Astrocyte (in vitro differentiated cells and primary cell): Measurements from ENCODE around the gene CDC34. TPM values are rescaled to one million over a fixed set of nuclear protein-coding genes. Genes with fewer than 3 reads are reported as not detected.

Experiments used
- DNase-seq: peaks from one replicate; pipeline ENCODE4 v3.0.0-alpha.2; 2010; ENCODE audit warnings: low read depth
- FAIRE-seq: peaks from 2 replicates; lab custom pipeline; 2011; peaks lifted over from hg19 to GRCh38; lab: Jason Lieb, UNC
- H2AFZ ChIP-seq: 2 replicates; pipeline ENCODE4 v1.6.0; 2012; ENCODE audit warnings: low read depth, low read length, inconsistent platforms
- H3K27ac ChIP-seq: 2 replicates; pipeline ENCODE4 v1.5.1; 2011; ENCODE audit warnings: low read depth, low read length, inconsistent platforms
- H3K27me3 ChIP-seq: 2 replicates; pipeline ENCODE4 v1.6.0; 2011; ENCODE audit warnings: low read length, inconsistent platforms; ENCODE audit not compliant: insufficient read depth
- H3K36me3 ChIP-seq: 2 replicates; pipeline ENCODE4 v1.5.1; 2011; ENCODE audit warnings: low read length, inconsistent platforms; ENCODE audit not compliant: insufficient read depth
- H3K4me1 ChIP-seq: 2 replicates; pipeline ENCODE4 v1.5.1; 2011; ENCODE audit warnings: low read length, inconsistent platforms; ENCODE audit not compliant: insufficient read depth
- H3K4me2 ChIP-seq: 2 replicates; pipeline ENCODE4 v1.6.0; 2012; ENCODE audit warnings: low read length, inconsistent platforms
- H3K4me3 ChIP-seq: 2 replicates; pipeline ENCODE4 v1.5.1; 2011; ENCODE audit warnings: low read depth, mild to moderate bottlenecking, low read length, inconsistent platforms; ENCODE audit not compliant: insufficient read depth
- H3K79me2 ChIP-seq: 2 replicates; pipeline ENCODE4 v1.6.0; 2012; ENCODE audit warnings: mild to moderate bottlenecking, low read length, inconsistent platforms; ENCODE audit not compliant: insufficient read depth
- H3K9ac ChIP-seq: 2 replicates; pipeline ENCODE4 v1.6.0; 2012; ENCODE audit warnings: mild to moderate bottlenecking, low read length, inconsistent platforms
- H3K9me3 ChIP-seq: 2 replicates; pipeline ENCODE4 v1.5.1; 2012; ENCODE audit warnings: low read depth, mild to moderate bottlenecking, low read length, inconsistent platforms; ENCODE audit not compliant: insufficient read depth
- H4K20me1 ChIP-seq: 2 replicates; pipeline ENCODE4 v1.6.0; 2012; ENCODE audit warnings: low read length, inconsistent platforms; ENCODE audit not compliant: insufficient read depth
- H3K27ac Mint-ChIP-seq: one replicate; pipeline ENCODE4 v1.8.0; 2021; ENCODE audit warnings: mild to moderate bottlenecking, mixed read lengths; ENCODE audit not compliant: unreplicated experiment
- H3K27me3 Mint-ChIP-seq: one replicate; pipeline ENCODE4 v1.8.0; 2021; ENCODE audit warnings: low read depth, mixed read lengths; ENCODE audit not compliant: unreplicated experiment
- H3K36me3 Mint-ChIP-seq: one replicate; pipeline ENCODE4 v1.8.0; 2021; ENCODE audit warnings: low read depth, mixed read lengths; ENCODE audit not compliant: unreplicated experiment
- H3K4me1 Mint-ChIP-seq: one replicate; pipeline ENCODE4 v1.8.0; 2021; ENCODE audit warnings: low read depth, mixed read lengths; ENCODE audit not compliant: unreplicated experiment
- H3K4me3 Mint-ChIP-seq: one replicate; pipeline ENCODE4 v1.8.0; 2021; ENCODE audit warnings: mild to moderate bottlenecking, moderate library complexity, mixed read lengths; ENCODE audit not compliant: unreplicated experiment
- H3K9me3 Mint-ChIP-seq: one replicate; pipeline ENCODE4 v1.8.0; 2021; ENCODE audit warnings: mild to moderate bottlenecking, mixed read lengths; ENCODE audit not compliant: unreplicated experiment
- CTCF ChIP-seq: IDR thresholded peaks from 2 replicates; pipeline ENCODE4 v1.5.1; 2011; ENCODE audit warnings: low read depth, mild to moderate bottlenecking, inconsistent platforms, low read length, moderate library complexity; ENCODE audit not compliant: insufficient read depth
- EZH2 ChIP-seq: IDR thresholded peaks from 2 replicates; pipeline ENCODE4 v1.6.1; 2012; ENCODE audit warnings: mild to moderate bottlenecking, low read length, inconsistent platforms; ENCODE audit not compliant: insufficient read depth
- total RNA-seq: library from RNA; stranded (reverse); gene quantifications from 2 replicates; pipeline ENCODE4 v1.2.1, GENCODE V29; 2021

CDC34 gene
- total RNA-seq, 1 donor from 2014 or later, result 190 TPM

DNA sequence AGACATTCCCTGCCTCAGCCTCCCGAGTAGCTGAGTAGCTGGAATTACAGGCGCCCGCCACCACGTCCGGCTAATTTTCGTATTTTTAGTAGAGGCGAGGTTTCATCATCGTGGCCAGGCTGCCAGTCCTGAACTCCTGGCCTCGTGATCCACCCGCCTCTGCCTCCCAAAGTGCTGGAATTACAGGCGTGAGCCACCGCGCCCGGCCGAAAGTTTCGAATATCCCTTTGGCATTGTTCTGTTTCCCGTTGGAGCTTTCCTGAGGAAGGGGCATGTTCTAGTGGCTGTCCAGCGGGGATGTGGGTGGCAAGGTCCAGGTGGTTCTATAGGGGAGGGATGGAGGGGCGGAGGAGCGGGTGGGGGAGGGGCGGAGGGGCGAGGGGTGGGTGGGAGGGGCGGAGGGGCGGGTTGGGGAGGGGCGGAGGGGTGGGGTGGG, 38.7 kb downstream of the CDC34 start:
- peaks cover 23% of the 10 kb centered on the region for H4K20me1 ChIP-seq
- Mint-ChIP-seq H3K4me1 (peaks cover 9% of the 10 kb centered on the region), H3K27me3 (no peaks in the 10 kb centered on the region), H3K9me3 (peaks cover 3% of the 10 kb centered on the region), H3K4me3 (no peak overlapping the region), H3K36me3 (no peaks in the 10 kb centered on the region), H3K27ac (no peak overlapping the region)
- no peak overlapping the region for H2AFZ ChIP-seq
- H3K9me3 ChIP-seq, result no peaks in the 10 kb centered on the region
- H3K4me2 ChIP-seq, result no peak overlapping the region
- peaks cover 29% of the 10 kb centered on the region for H3K79me2 ChIP-seq
- no peak overlapping the region for H3K4me3 ChIP-seq
- H3K27ac ChIP-seq, result no peak overlapping the region
- H3K4me1 ChIP-seq, result peaks cover 27% of the 10 kb centered on the region
- DNase-seq (no peak), FAIRE-seq (no peak)
- no peaks in the 10 kb centered on the region for H3K27me3 ChIP-seq
- no peak for TF ChIP-seq CTCF
- no peak overlapping the region for H3K9ac ChIP-seq
- H3K36me3 ChIP-seq, result no peaks in the 10 kb centered on the region

GRCh38 chr19:570937-571565, 39.5 kb downstream of the CDC34 start:
- Mint-ChIP-seq H3K36me3 (no peaks in the 10 kb centered on the region), H3K27ac (peak overlapping the region; percentile 71), H3K4me1 (peaks cover 13% of the 10 kb centered on the region), H3K27me3 (no peaks in the 10 kb centered on the region), H3K9me3 (peaks cover 3% of the 10 kb centered on the region), H3K4me3 (peak overlapping the region; percentile 93)
- Histone ChIP-seq H4K20me1 (peaks cover 30% of the 10 kb centered on the region), H2AFZ (peak overlapping the region; percentile 95), H3K79me2 (peaks cover 36% of the 10 kb centered on the region), H3K9me3 (no peaks in the 10 kb centered on the region), H3K4me2 (peak overlapping the region; percentile 92), H3K4me3 (peak overlapping the region; percentile 89), H3K27me3 (no peaks in the 10 kb centered on the region), H3K4me1 (peaks cover 33% of the 10 kb centered on the region), H3K36me3 (no peaks in the 10 kb centered on the region), H3K9ac (peak overlapping the region; percentile 78), H3K27ac (peak overlapping the region; percentile 72)
- TF ChIP-seq EZH2 (no peak), CTCF (no peak)
- no peak for FAIRE-seq
- no peak for DNase-seq

- peaks cover 3% of the 10 kb centered on the region for H3K9me3 Mint-ChIP-seq
- peak overlapping the region; percentile 78 for H3K9ac ChIP-seq
Measured at GRCh38 chr19:571566-571974, 40.0 kb downstream of the CDC34 start.

More at GRCh38 chr19:571566-571974, 40.0 kb downstream of the CDC34 start:
- peaks cover 39% of the 10 kb centered on the region for H3K4me1 ChIP-seq
- no peaks in the 10 kb centered on the region for H3K36me3 ChIP-seq
- peak overlapping the region; percentile 92 for H3K4me2 ChIP-seq
- FAIRE-seq (no peak), DNase-seq (peak; percentile 43)
- peak overlapping the region; percentile 93 for H3K4me3 Mint-ChIP-seq
- peaks cover 18% of the 10 kb centered on the region for H3K4me1 Mint-ChIP-seq
- H3K27me3 Mint-ChIP-seq, result no peaks in the 10 kb centered on the region
- peaks cover 41% of the 10 kb centered on the region for H3K79me2 ChIP-seq
- H3K4me3 ChIP-seq, result peak overlapping the region; percentile 89
- no peaks in the 10 kb centered on the region for H3K9me3 ChIP-seq
- no peaks in the 10 kb centered on the region for H3K27me3 ChIP-seq
- peaks cover 35% of the 10 kb centered on the region for H4K20me1 ChIP-seq
- no peaks in the 10 kb centered on the region for H3K36me3 Mint-ChIP-seq
- peak overlapping the region; percentile 71 for H3K27ac Mint-ChIP-seq
- peak overlapping the region; percentile 72 for H3K27ac ChIP-seq
- no peak for TF ChIP-seq CTCF
- peak overlapping the region; percentile 95 for H2AFZ ChIP-seq
